Stimulated activated CD4-positive, alpha-beta T cell treated with anti-CD3 and anti-CD28 coated beads, Interleukin-2, amount 100 ng/mL, for 4 hours (primary cell): ENCODE data around the gene ADAMTS14.
A peak's percentile ranks its signal among the peaks of the same experiment; 100 is the strongest.

Experiments
- DNase-seq: peaks from one replicate; pipeline ENCODE4 v3.0.0-alpha.2; 2020; ENCODE audit warnings: low read depth

ADAMTS14 gene

DNA sequence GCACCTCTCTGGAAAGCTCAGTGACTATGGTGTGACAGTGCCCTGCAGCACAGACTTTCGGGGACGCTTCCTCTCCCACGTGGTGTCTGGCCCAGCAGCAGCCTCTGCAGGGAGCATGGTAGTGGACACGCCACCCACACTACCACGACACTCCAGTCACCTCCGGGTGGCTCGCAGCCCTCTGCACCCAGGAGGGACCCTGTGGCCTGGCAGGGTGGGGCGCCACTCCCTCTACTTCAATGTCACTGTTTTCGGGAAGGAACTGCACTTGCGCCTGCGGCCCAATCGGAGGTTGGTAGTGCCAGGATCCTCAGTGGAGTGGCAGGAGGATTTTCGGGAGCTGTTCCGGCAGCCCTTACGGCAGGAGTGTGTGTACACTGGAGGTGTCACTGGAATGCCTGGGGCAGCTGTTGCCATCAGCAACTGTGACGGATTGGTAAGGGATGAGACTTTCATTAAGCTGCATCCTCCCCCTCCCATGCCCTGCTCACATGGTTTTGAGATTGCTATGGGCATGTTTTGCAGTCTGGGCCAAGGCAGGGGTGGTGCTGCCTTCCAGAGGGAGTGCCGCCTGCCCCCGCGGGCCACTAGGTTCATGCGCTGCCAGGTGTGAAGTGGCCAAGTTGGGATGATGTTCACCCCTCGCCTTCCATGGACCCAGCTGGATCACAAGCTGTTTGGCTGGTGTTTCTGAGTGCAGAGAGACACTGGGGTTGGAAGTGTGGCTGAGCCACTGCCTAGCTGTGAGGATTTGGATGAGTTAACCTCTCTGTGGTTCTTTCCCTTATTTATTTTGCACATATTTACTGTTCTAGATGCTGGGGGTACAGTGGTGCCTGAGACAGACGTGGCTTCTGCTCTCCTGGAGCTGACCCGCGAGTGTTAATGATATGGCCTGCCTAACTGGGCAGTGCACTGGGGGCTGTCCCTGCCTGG lies 2.5 kb downstream of the ADAMTS14 start:
- DNase-seq: no peak

DNA sequence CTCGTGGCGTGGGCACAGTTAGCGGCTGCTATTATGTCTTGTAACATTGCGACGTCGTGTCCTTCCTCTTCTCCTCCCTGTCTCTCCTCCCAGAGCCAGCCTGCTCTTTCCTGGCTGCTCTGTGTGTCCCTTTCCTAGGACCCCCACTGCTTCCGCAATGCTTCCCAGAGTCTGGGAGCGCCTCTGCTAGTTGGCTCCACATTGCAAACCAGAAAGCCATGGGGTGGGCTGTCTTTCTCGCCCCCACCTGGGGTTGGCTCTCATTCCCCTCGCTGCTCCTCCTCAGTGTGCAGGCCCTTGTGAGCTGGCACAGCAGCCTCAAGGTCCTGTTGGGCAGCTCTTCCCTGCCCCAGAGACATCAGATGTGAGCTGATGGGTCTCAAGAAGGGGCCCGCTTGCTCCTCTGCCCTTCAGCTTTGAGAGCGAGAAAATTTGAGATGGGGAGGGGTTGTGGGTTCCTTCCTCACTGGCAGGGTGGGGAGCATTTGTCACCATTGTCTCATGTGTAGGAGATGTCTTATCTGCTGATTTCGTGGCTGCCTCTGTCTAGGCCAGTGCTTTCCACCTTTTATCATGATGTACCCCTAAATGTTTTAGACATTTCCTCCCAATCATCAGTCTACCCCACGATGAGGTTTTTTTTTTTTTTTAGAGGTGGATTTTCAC lies 3.3 kb downstream of the ADAMTS14 start:
- DNase-seq: no peak

DNA sequence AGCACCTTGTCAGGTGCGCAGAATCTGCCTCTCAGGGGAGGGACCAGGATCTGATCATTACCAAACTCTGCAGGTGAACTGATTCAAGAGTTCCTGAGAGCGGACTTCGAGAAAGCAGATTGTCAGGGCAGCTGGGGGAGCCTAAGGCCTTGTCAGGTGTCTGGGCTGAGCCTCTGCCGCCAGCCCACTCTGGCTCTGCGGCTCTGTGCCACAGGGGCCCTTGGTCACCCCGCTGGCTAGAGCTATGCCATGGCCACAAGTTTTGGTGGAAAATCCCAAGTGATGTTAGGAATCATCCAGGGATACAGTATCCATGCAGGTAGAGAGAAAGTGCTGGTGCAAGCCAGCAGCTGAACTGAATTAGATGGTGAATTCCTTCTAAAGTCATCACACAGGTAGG lies 4.2 kb downstream of the ADAMTS14 start:
- no peak for DNase-seq

DNA sequence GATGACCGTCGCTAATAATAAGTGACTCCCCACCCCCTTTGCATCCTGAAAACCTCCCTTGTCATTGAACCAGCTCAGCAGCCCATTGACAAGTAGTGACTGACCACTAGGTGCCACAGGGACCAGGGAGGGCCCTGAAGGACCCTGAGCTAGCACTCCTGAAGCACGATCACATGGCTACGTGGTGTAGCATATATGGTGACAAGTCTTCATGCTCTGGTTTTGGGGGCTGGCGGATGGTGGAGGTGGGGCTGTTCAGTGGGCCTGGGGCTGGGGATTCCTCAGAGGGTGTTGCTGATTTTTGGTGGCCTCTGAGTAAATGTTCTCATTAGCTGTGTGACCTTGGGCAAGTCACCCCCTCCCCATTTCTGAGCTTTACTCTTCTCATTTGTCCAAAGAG lies 4.7 kb downstream of the ADAMTS14 start:
- DNase-seq: no peak

DNA sequence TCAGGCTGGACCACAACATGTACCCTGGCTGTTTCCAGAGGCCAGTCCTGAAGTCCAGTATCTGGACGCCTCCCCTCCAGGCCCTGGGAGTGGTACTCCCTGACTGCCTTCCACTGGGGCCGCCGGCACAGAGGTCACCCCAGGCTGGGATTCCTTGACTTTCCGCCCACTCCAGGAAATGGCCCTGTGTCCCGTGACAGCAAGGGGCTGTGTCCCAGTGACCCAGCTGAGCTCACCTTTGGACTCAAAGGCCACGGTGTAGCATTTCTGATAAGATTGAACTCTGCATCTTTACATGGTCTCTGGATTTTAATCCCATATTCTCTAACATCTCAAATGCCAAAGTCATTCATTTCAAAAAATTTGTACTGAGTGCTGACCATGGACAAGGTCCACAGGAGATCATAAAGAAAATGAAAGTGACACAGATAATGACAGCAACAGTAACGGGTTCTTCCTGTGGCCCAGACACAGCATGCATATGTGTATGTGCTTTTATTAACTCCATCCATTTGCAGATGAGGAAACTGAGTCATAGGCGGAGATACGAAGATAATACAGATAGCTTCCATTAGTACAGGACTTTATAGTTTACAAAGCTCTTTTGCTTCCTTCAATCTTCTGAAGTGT lies 5.4 kb downstream of the ADAMTS14 start:
- DNase-seq: no peak

DNA sequence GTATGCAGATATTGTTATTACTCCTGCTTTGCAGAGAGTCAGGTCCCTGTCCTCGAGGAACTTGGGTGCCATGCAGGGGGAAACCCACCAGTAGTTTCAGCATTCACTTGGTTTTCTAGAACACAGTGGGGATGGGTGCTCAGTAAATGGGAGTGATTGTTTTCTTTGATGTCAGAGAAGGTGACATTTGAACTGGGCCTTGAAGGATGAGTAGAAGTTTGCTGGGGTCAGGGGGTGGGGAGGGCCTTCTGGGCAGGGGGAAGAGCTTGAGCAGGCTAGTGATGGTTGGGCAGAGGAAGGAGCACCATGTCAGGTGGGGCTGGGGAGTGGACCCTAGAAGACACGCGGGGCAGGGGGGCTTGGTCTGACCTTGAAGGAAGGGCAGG lies 5.9 kb downstream of the ADAMTS14 start:
- no peak for DNase-seq

DNA sequence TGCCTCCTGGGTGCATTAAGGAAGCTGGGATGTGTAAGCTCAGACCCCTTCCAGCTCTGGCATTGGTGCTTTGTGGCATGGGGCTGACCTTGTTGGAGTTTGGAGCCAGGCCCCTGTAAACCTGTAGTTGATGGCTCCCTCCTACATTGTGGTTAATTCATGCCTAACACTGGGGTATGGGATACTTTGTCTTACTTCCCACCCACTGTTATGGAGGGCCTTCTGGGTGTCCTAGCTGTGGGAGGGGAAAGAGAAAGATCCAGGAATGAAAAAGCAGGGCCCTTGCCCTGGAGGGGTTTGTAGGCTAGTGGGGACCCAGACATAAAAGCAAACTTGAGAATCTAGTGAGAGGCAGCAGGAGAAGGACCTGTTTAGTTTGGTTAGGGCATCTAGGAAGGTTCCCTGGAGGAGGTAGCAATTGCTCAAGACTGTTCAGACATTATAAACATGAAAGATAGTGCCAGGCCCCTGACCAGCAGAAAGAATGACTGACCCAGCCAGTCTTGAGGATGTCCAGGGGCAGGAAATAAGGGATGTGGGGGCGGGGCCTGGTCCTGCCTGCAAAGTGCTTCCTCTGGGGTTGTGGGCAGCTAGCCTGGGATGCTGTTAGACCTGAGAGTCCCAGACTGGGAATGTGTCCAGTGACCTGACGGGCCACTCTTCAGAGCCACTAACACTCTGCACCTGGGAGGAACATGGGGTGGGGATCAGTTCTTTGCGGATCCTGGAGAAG lies 6.6 kb downstream of the ADAMTS14 start:
- no peak for DNase-seq

DNA sequence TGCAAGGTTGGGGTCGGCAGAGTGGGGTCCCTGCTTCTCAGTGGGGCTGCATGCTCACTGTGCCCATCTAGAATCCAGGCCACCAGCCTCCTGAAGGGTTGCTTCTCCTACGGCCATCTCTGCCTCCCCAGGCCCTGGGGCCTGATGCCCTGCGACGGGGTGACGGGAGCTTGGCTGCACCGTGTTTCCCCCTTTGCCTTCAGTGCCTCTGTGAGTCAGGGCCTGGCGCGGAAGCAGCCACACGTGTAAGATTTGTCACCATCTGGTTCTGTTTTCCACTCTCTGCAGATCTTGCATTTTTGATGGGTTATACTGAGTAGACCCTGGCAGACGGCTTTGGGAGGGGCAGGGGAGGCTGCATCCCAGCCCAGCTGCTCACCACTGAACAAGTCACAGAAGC lies 7.2 kb downstream of the ADAMTS14 start:
- no peak for DNase-seq

DNA sequence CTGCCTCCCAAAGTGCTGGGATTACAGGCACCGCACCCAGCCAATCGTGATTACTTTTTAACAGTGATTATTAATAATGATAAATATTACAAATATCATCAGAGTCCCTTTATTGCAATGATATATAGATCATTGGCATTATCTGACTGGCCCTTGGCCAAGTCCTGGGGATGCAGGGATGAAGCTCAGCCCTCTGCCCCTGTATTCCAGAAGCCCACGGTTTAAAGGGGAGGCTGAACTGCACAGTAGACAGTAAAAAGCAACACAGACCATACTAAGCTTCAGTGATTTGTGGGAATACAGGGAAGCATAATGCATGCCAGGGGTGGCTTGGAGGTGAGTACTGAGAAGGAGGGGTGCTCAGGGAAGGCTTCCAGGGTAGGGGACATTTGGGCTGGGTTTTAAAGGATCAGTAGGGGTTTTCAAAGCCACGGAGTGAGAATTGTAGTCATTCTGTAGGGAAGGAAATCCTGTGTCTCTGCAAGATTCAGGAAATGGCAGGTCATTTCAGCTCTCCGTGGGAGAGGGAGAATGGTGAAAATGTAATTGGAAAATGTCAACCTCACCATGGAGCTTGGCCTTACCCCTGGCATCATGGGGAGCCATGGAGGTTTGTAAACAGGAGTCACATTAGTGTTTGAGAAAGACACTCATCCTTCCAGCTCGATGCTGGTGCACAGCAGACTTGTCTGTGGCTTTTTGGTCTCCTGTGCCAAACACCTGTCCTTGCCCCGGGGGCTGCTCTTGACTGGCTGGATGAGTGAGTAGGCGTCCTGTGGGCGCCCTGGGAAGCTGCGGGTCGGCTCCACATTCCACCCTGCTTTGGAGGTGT lies 8.8 kb downstream of the ADAMTS14 start:
- no peak for DNase-seq

DNA sequence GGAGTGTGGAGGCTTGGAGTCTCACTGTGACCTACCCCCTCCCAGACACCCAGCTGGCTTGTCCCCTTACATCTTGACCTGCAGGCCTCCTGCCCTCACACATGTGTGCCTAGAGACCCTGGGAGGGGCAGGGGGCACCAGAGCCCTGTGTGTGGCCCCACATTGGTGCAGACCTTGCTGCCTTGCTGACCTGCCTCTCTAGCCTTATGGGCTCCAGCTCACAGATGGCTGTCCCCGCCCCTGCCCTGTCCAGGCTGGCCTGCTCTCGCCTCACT lies 9.4 kb downstream of the ADAMTS14 start:
- no peak for DNase-seq

DNA sequence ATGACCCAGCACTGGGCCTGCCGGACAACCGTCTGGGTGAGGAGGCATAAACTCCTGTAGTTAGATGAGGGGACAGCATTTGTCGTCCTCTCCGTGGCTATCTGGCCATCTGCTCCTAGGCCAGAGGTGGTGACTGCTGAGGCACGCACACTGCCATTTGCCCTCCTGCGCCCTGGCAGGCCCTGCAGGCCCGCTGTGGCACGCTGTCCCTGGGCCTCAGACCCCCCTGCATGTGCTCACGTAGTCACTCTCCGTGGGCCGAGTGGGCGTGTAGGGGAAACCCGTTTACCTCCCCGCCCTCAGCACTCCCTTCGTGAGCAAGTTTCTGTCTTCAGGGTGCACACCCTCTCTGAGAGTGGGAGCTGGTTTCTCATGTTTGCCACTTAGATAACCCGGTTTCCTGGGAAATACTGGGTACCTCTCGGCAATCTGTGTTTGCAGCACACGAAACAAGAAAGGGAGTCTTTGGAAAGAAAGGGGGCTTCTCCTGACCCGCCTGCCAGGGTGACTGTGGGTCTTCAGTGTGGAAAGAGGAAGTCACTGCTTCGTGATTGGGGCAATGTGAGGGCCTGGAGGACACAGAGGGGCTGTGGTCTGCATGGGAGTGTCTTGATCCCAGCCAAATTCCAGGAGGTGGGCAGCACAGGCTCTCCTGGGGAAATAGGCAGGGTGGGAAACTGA lies 10.8 kb downstream of the ADAMTS14 start:
- peak; percentile 9 for DNase-seq

DNA sequence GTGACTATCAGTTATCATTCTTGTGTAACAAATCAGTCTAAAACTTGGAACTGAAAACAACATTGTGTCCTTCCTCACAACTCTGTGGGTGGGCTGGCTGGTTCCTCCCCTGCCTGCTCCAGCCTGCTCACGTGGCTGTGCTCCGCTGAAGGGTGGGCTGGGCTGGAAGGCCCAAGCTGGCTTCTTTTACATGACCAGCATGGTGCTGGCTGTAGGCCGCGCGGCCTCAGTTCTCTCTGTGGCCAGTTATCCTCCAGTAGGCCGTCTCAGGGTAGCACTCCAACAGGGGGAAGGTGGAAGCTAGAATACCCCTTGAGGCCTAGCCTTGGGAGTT lies 11.3 kb downstream of the ADAMTS14 start:
- DNase-seq: no peak

DNA sequence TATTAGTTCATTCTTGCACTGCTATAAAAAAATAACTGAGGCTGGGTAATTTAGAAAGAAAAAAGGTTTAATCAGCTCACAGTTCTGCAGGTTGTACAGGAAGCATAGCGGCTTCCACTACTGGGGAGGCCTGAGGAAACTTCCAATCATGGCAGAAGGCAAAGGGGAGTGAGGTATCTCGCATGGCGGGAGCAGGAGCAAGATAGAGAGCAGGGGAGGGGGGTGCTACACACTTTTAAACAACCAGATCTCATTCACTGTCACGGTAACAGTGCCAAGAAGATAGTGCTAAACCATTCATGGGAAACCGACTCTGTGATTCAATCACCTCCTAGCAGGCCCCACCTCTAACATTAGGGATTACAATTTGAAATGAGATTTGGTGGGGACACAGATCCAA lies 11.6 kb downstream of the ADAMTS14 start:
- DNase-seq: no peak

DNA sequence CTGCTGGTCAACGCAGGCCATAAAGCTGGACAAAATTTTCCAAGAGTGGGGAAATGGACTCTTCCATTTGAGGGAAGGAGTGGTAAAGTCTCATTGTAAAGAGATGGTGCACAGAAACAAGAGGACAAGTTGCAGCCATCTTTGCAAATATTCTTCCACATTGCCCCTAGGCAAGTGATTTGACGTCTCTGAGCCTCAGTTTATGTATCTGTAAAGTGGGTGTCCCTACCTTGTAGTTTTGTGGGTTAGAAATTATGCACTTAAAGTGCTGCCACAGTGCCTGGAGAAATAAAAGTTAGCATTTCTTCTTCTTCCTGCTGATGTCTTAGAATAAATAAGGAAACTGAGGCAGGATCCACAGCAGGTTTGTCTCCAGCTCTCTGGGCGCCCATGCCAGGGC lies 12.1 kb downstream of the ADAMTS14 start:
- no peak for DNase-seq

DNA sequence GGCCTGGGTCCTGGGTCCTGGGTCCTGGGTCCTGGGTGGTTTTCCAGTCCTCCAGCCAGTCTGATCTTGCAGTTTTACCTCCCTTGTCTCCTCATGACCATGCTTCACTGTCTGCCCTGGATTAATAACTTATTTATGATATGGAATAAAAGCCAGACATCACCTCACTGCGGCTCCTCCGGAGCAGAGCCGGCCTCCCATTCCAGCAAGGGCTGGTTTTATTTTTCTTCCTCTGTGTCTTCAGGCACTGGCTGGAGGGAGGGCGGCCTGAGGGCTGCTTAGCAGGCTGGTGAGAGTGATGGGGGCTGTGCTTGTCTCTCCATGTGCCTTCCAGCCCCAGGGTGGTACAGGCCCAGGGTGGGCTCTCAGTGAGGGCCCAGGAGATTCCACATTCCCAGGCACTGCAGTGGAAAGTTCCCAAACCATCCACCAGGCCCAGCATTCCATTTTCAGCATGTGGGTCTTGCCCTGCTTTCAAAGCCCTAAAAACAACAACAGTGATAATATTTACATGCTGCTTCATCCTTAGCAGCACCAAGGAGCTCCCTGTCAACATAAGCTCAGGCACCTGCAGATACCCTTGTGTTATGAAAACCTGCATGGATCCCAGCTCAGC lies 12.6 kb downstream of the ADAMTS14 start:
- DNase-seq: no peak

DNA sequence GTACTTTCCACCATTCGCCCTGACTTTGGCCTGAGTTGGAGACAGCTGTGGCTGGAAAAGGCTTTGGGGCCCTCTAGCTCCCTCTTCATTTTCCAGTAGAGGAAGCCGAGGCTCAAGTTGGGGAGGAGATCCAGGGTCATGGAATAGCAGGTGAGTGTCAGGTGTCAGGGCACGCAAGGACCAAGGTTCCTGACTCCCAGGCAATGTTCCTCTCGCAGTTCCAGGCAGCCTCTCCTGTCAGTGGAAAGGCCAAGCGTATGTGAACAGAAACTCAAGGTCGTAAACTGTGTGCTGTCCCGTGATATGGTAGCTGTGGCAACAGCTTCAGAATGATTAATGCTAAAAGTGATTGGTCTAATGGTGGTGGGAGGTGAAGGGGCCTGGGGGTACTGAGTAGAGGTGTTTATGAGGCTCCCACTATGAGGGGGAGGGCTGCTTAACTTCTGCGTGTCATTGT lies 13.2 kb downstream of the ADAMTS14 start:
- no peak for DNase-seq

DNA sequence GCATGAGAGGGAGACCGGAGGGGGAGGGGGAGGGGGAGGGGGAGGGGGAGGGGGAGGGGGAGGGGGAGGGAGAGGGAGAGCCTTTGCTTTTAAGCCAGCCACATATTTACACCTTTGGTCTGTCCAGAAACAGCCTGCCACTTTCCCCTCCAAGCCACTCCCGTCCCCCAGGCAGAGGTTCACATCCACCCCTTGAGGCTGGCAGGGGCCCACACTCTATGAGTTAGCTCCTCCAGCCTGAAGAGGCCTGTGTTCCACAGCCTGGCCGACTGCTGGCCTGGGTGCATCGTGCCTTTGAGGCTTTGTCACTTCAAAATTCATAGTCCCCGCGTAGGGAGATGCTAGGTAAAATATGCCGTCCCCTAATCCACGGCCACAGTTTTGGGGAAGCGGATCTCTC lies 16.5 kb downstream of the ADAMTS14 start:
- no peak for DNase-seq

DNA sequence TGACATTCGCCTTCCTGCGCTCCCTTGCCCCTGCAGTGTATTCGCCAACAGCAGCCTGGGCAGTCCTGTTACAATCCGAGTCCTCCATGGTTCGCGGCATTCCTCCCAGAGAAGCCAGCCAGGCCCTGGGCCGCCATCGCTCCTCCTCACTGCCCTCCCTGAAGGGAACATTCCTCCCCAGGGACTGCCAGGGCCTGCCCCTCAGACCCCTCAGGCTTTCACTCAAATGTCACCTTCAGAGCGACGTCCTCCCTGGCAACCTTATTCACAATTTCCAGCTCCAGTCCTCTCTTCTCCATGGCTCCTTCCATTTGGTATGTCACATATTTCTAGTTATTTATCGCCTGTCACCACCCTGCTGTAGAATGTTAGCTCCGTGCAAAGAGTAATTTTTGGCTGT lies 17.4 kb downstream of the ADAMTS14 start:
- DNase-seq: no peak

DNA sequence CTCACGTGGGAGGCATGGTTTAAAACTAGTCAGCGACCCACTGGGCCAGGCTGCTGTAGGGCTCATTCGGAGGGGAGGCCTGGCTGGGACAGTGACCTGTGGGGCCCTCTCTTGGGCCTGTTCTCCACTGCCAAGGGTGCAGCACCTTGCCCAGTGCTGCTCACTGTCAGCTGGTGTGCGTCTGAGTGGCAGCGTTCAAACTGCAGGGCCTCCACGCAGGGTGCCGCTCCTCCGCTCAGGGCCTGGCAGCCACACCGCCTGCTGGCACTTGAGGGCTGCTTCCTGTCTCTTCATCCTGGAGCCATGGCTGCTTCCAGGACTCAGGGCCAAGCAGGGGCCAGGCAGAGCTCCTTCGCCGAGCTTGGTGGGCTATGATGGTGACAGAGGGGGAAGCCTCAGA lies 18.3 kb downstream of the ADAMTS14 start:
- no peak for DNase-seq

DNA sequence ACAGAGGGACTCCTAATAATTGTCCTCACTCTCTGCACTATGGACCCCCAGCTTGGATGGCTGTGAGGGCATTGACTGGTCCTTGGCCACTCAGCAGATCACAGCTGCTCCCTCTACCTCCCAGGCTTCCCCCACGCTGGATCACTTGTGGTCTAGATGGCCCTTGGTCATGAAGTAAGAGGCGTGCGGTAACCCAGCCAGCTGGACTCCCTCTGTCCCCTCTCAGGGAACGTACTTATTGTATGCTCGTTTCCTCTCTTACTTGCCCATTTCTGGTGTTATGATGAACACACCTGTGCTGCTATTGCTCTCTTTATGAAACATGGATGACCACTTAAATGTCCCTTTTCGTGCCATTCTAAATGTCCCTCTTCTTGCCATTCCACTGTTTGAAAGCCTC lies 19.3 kb downstream of the ADAMTS14 start:
- DNase-seq: no peak
